HEK293 (cell line): Measurements from ENCODE around the gene SLC34A3.

ENCODE experiments used
- CTCF ChIA-PET: fragments of 350-600 bp; formaldehyde crosslinking; extraction: SDS; loops from one replicate; lab custom pipeline; 2021; ENCODE audit warnings: antibody characterized with exemption; lab: Yijun Ruan, JAX
- POLR2A ChIA-PET: fragments of 300-600 bp; formaldehyde crosslinking; extraction: SDS; loops from one replicate; lab custom pipeline; 2020; ENCODE audit warnings: antibody characterized with exemption, inconsistent platforms; lab: Yijun Ruan, JAX
- H3K27ac ChIP-seq: fragments of 200-500 bp; sonication (Bioruptor generic); 2 replicates; pipeline ENCODE4 v1.5.1; 2014; ENCODE audit warnings: low read depth, low read length, control low read depth, inconsistent platforms; ENCODE audit errors: extremely low read depth
- H3K36me3 ChIP-seq, 2 experiments: fragments of 200-500 bp in 1 of 2; sonication (Bioruptor generic) in 1 of 2; 1 replicate in 1 of 2; 2 replicates in 1 of 2; pipeline ENCODE4 v1.5.1; 2014 to 2017; ENCODE audit warnings: inconsistent platforms in 2 of 2, low read length in 2 of 2; ENCODE audit not compliant: control insufficient read depth in 2 of 2, insufficient read depth in 1 of 2
- H3K4me1 ChIP-seq: fragments of 200-500 bp; sonication (Bioruptor generic); 2 replicates; pipeline ENCODE4 v1.5.1; 2014; ENCODE audit warnings: mild to moderate bottlenecking, low read length, inconsistent platforms; ENCODE audit not compliant: control insufficient read depth, insufficient read depth
- H3K4me3 ChIP-seq: 2 replicates; pipeline ENCODE4 v1.5.1; 2011; ENCODE audit warnings: low read depth, mild to moderate bottlenecking, control low read depth, low read length, moderate library complexity
- H3K9me3 ChIP-seq: fragments of 200-500 bp; sonication (Bioruptor generic); 2 replicates; pipeline ENCODE4 v1.5.1; 2014; ENCODE audit warnings: low read depth, low read length, inconsistent platforms; ENCODE audit not compliant: control insufficient read depth, insufficient read depth
- ATF2 ChIP-seq: fragments of 450-650 bp; formaldehyde crosslinking; IDR thresholded peaks from 2 replicates; pipeline ENCODE4 v1.5.1; 2016; ENCODE audit warnings: missing biosample characterization, missing genetic modification characterization, low read depth
- GLIS2 ChIP-seq: fragments of 450-650 bp; formaldehyde crosslinking; IDR thresholded peaks from 2 replicates; pipeline ENCODE4 v1.5.1; 2016; ENCODE audit warnings: missing biosample characterization, missing genetic modification characterization
- HOXD13 ChIP-seq: sonication (generic); formaldehyde crosslinking; IDR thresholded peaks from 2 replicates; pipeline ENCODE4 v1.8.0; 2022; ENCODE audit warnings: missing genetic modification reagents, borderline replicate concordance
- KLF16 ChIP-seq: fragments of 450-650 bp; formaldehyde crosslinking; IDR thresholded peaks from 2 replicates; pipeline ENCODE4 v1.5.1; 2017; ENCODE audit warnings: missing biosample characterization, missing genetic modification characterization
- KLF8 ChIP-seq: fragments of 450-650 bp; formaldehyde crosslinking; IDR thresholded peaks from 2 replicates; pipeline ENCODE4 v1.5.1; 2016; ENCODE audit warnings: missing biosample characterization, missing genetic modification characterization
- PATZ1 ChIP-seq: fragments of 450-650 bp; formaldehyde crosslinking; IDR thresholded peaks from 2 replicates; pipeline ENCODE4 v1.5.1; 2016; ENCODE audit warnings: missing biosample characterization, missing genetic modification characterization
- ZBTB20 ChIP-seq: fragments of 450-650 bp; formaldehyde crosslinking; IDR thresholded peaks from 2 replicates; pipeline ENCODE4 v1.5.1; 2016; ENCODE audit warnings: missing biosample characterization, missing genetic modification characterization
- ZNF18 ChIP-seq: fragments of 450-650 bp; formaldehyde crosslinking; IDR thresholded peaks from 2 replicates; pipeline ENCODE4 v1.5.1; 2016; ENCODE audit warnings: missing biosample characterization, missing genetic modification characterization
- ZNF2 ChIP-seq: fragments of 450-650 bp; formaldehyde crosslinking; IDR thresholded peaks from 2 replicates; pipeline ENCODE4 v1.5.1; 2016; ENCODE audit warnings: missing biosample characterization, missing genetic modification characterization
- ZNF202 ChIP-seq: fragments of 450-650 bp; formaldehyde crosslinking; IDR thresholded peaks from 2 replicates; pipeline ENCODE4 v1.5.1; 2016; ENCODE audit warnings: missing biosample characterization, missing genetic modification characterization, borderline replicate concordance
- ZNF211 ChIP-seq: fragments of 450-650 bp; formaldehyde crosslinking; IDR thresholded peaks from 2 replicates; pipeline ENCODE4 v1.5.1; 2016; ENCODE audit warnings: low read depth, missing biosample characterization, missing genetic modification characterization
- ZNF223 ChIP-seq: fragments of 450-650 bp; formaldehyde crosslinking; IDR thresholded peaks from 2 replicates; pipeline ENCODE4 v1.5.1; 2016; ENCODE audit warnings: missing biosample characterization, missing genetic modification characterization
- ZNF274 ChIP-seq, 2 experiments: fragments of 200-500 bp in 1 of 2; fragments of 450-650 bp in 1 of 2; sonication (Bioruptor generic) in 1 of 2; formaldehyde crosslinking in 1 of 2; IDR thresholded peaks; 2 replicates each; pipeline versions ENCODE4 v1.5.1 to v1.6.1; 2014 to 2016; ENCODE audit warnings: borderline replicate concordance in 1 of 2, inconsistent platforms in 1 of 2, low read length in 1 of 2, missing biosample characterization in 1 of 2, missing genetic modification characterization in 1 of 2
- ZNF423 ChIP-seq: fragments of 450-650 bp; formaldehyde crosslinking; IDR thresholded peaks from 2 replicates; pipeline ENCODE4 v1.5.1; 2016; ENCODE audit warnings: missing biosample characterization, missing genetic modification characterization
- ZNF529 ChIP-seq: fragments of 450-650 bp; formaldehyde crosslinking; IDR thresholded peaks from 2 replicates; pipeline ENCODE4 v1.5.1; 2017; ENCODE audit warnings: missing genetic modification characterization, missing biosample characterization; ENCODE audit not compliant: insufficient replicate concordance
- ZNF549 ChIP-seq: fragments of 450-650 bp; IDR thresholded peaks from 2 replicates; pipeline ENCODE4 v1.5.1; 2018; ENCODE audit warnings: missing biosample characterization, missing genetic modification characterization, mild to moderate bottlenecking, inconsistent platforms, moderate library complexity
- ZNF692 ChIP-seq: fragments of 450-650 bp; formaldehyde crosslinking; IDR thresholded peaks from 2 replicates; pipeline ENCODE4 v1.5.1; 2016; ENCODE audit warnings: missing biosample characterization, missing genetic modification characterization
- ZNF707 ChIP-seq: fragments of 450-650 bp; formaldehyde crosslinking; IDR thresholded peaks from 2 replicates; pipeline ENCODE4 v1.5.1; 2016; ENCODE audit warnings: missing biosample characterization, missing genetic modification characterization
- ZNF837 ChIP-seq: fragments of 450-650 bp; formaldehyde crosslinking; IDR thresholded peaks from 2 replicates; pipeline ENCODE4 v1.5.1; 2016; ENCODE audit warnings: missing biosample characterization, missing genetic modification characterization
- ZSCAN23 ChIP-seq: fragments of 450-650 bp; formaldehyde crosslinking; IDR thresholded peaks from 2 replicates; pipeline ENCODE4 v1.5.1; 2016; ENCODE audit warnings: missing biosample characterization, missing genetic modification characterization

Gene SLC34A3

GRCh38 chr9:137220317-137221094, 10.2 kb upstream of the SLC34A3 start (continued):
- TF ChIP-seq PATZ1 = peak; percentile 77
- no peak for TF ChIP-seq ZNF211 (tag by site-specific recombination)
- TF ChIP-seq ZNF2 (tag by site-specific recombination) = no peak
- no peak for TF ChIP-seq ZNF18 (tag by site-specific recombination)

GRCh38 chr9:137221095-137221505, 9.6 kb upstream of the SLC34A3 start:
- H3K9me3 ChIP-seq = no peaks in the 10 kb centered on the region
- no peak for TF ChIP-seq ZNF707 (tag by site-specific recombination)
- TF ChIP-seq ZNF529 (tag by site-specific recombination) = no peak
- no peak overlapping the region for H3K4me3 ChIP-seq
- H3K4me1 ChIP-seq = peaks cover 4% of the 10 kb centered on the region
- ChIA-PET CTCF (interaction anchor here (0.7 kb wide), 1 partner anchor 39 kb away, joined by 3 read pairs; no protein-coding TSS in a partner anchor), POLR2A (interaction anchor here (1.1 to 17.2 kb wide), 4 partner anchors 13 to 94 kb away, joined by 3 to 304 read pairs (median 120); partner anchors contain the start of genes NDOR1, TMEM203, TPRN and TUBB4B)
- no peak overlapping the region for H3K27ac ChIP-seq
- H3K36me3 ChIP-seq = peaks cover 0 to 34% of the 10 kb centered on the region in 2 experiments; a peak in 1 of 3 replicates

- no peaks in the 10 kb centered on the region for H3K9me3 ChIP-seq
- H3K27ac ChIP-seq = no peak overlapping the region; the same call in 1 of the 2 replicates
- H3K36me3 ChIP-seq = peaks cover 0 to 29% of the 10 kb centered on the region in 2 experiments; a peak in 1 of 3 replicates
- ChIA-PET POLR2A (interaction anchor here (1.0 to 17.2 kb wide), 5 partner anchors 13 to 187 kb away, joined by 3 to 304 read pairs (median 7); partner anchors contain the start of genes NDOR1, TMEM203, TPRN and TUBB4B), CTCF (interaction anchor here (1.2 to 2.4 kb wide), 2 partner anchors 17 to 100 kb away, joined by 3 to 7 read pairs; partner anchors contain the start of genes NDOR1 and TMEM203)
- H3K4me1 ChIP-seq = peaks cover 4% of the 10 kb centered on the region
- H3K4me3 ChIP-seq = peak overlapping the region; percentile 14
- TF ChIP-seq ZNF692 = 0 out of 2 replicates have a peak, but pooled peaks have one; percentile 30
- TF ChIP-seq KLF8 (tag by site-specific recombination) = peak; percentile 33; the same call in 1 of the 2 replicates
- no peak for TF ChIP-seq ZNF707 (tag by site-specific recombination)
- no peak for TF ChIP-seq ZSCAN23 (tag by site-specific recombination)
- TF ChIP-seq ZNF223 (tag by site-specific recombination) = no peak
- no peak for TF ChIP-seq ZBTB20 (tag by site-specific recombination)
- TF ChIP-seq HOXD13 (CRISPR knock-in tag) = no peak
- no peak for TF ChIP-seq ATF2 (tag by site-specific recombination)
- TF ChIP-seq GLIS2 = peak; percentile 47; the same call in 1 of the 2 replicates
- peak; percentile 56 for TF ChIP-seq PATZ1
- TF ChIP-seq ZNF274 (IDR thresholded peaks at IDR 0.05; ENCODE audit: low read length) = no peak
- TF ChIP-seq ZNF274 (tag by site-specific recombination; IDR thresholded peaks at IDR 0.05; ENCODE audit: borderline replicate concordance) = no peak
- no peak for TF ChIP-seq ZNF549 (tag by site-specific recombination)
- TF ChIP-seq KLF16 (tag by site-specific recombination) = 0 out of 2 replicates have a peak, but pooled peaks have one; percentile 20
- no peak for TF ChIP-seq ZNF837 (tag by site-specific recombination)
- no peak for TF ChIP-seq ZNF202 (tag by site-specific recombination)
- TF ChIP-seq ZNF423 (tag by site-specific recombination) = no peak
These were observed 9.1 kb upstream of the SLC34A3 start for GRCh38 chr9:137221506-137222111.
